HepG2 (cell line): Measurements from ENCODE around the gene ZBTB46. TPM values are rescaled to one million over a fixed set of nuclear protein-coding genes. Genes with fewer than 3 reads are reported as not detected.

Experiments used
- ATAC-seq: fragments of 200-7000 bp; cut with Tn5 transposase; 3 replicates; pipeline ENCODE4 v1.9.1; 2020; ENCODE audit warnings: mild to moderate bottlenecking, moderate library complexity
- BruUV-seq: library from RNA; stranded (reverse); fragments of 400-500 nt; replicated peaks from 2 replicates; lab custom pipeline; 2021; lab: Mats Ljungman, UMichigan
- CTCF ChIA-PET: fragments of 300-600 bp; formaldehyde crosslinking; extraction: SDS; loops from one replicate; lab custom pipeline; 2021; ENCODE audit warnings: low total read pairs, inconsistent platforms, low intra/inter-chr PET ratio; lab: Yijun Ruan, JAX
- POLR2A ChIA-PET: fragments of 350-600 bp; sonication (Branson Sonifier 250); formaldehyde crosslinking; loops from one replicate; lab custom pipeline; 2020; ENCODE audit warnings: antibody characterized with exemption, inconsistent platforms; lab: Yijun Ruan, JAX
- DNase-seq: peaks from one replicate; pipeline ENCODE4 v3.0.0-alpha.2; 2015; ENCODE audit warnings: low spot score
- FAIRE-seq: peaks from 3 replicates; lab custom pipeline; 2011; peaks lifted over from hg19 to GRCh38; lab: Jason Lieb, UNC
- H2AFZ ChIP-seq: one replicate; pipeline ENCODE4 v1.6.1; 2011; ENCODE audit warnings: low read length, inconsistent platforms
- H3K27ac ChIP-seq: fragments of 300-600 bp; 3 replicates; pipeline ENCODE4 v1.8.0; 2011; ENCODE audit warnings: mixed run types, mild to moderate bottlenecking, mixed read lengths, low read length, inconsistent platforms; ENCODE audit not compliant: insufficient read depth; ENCODE audit errors: extremely low read length
- H3K27me3 ChIP-seq, 2 experiments: fragments of 200-600 bp in 1 of 2; 2 replicates in 1 of 2; 3 replicates in 1 of 2; pipeline versions ENCODE4 v1.6.0 to v1.8.0; 2011; ENCODE audit warnings: low read length in 2 of 2, mild to moderate bottlenecking in 2 of 2, moderate library complexity in 2 of 2, inconsistent platforms in 1 of 2; ENCODE audit not compliant: insufficient read depth in 2 of 2, control insufficient read depth in 1 of 2
- H3K36me3 ChIP-seq, 2 experiments: fragments of 200-600 bp in 1 of 2; replicated peaks in 1 of 2; 2 replicates in 1 of 2; 3 replicates in 1 of 2; pipeline versions ENCODE4 v1.5.1 to v1.8.0; 2011; ENCODE audit warnings: low read length in 2 of 2, inconsistent platforms in 1 of 2; ENCODE audit not compliant: insufficient read depth in 2 of 2, control insufficient read depth in 1 of 2
- H3K4me1 ChIP-seq: 2 replicates; pipeline ENCODE4 v1.5.1; 2012; ENCODE audit warnings: low read length, inconsistent platforms; ENCODE audit not compliant: insufficient read depth
- H3K4me2 ChIP-seq: 2 replicates; pipeline ENCODE4 v1.6.0; 2011; ENCODE audit warnings: low read depth, low read length, inconsistent platforms
- H3K4me3 ChIP-seq, 3 experiments: fragments of 200-600 bp in 1 of 3; sonication (generic), shearing (Covaris generic) in 1 of 3; replicated peaks in 1 of 3; 2 replicates each; pipeline ENCODE4 v1.5.1; 2011 to 2016; ENCODE audit warnings: low read length in 3 of 3, inconsistent platforms in 2 of 3, low read depth in 2 of 3, mild to moderate bottlenecking in 2 of 3, control low read depth in 1 of 3, mixed read lengths in 1 of 3; ENCODE audit not compliant: insufficient read depth in 1 of 3
- H3K79me2 ChIP-seq: one replicate; pipeline ENCODE4 v1.6.1; 2011; ENCODE audit warnings: low read length, inconsistent platforms; ENCODE audit not compliant: insufficient read depth
- H3K9ac ChIP-seq: 2 replicates; pipeline ENCODE4 v1.6.0; 2011; ENCODE audit warnings: mild to moderate bottlenecking, low read depth, low read length, inconsistent platforms; ENCODE audit not compliant: insufficient read depth
- H3K9me3 ChIP-seq: 2 replicates; pipeline ENCODE4 v1.5.1; 2012; ENCODE audit warnings: mild to moderate bottlenecking, low read length
- H4K20me1 ChIP-seq: 2 replicates; pipeline ENCODE4 v1.6.0; 2011; ENCODE audit warnings: inconsistent platforms, mild to moderate bottlenecking, low read length, moderate library complexity; ENCODE audit not compliant: insufficient read depth
- ATF7-NPFF ChIP-seq: sonication (generic); formaldehyde crosslinking; IDR thresholded peaks from 2 replicates; pipeline ENCODE4 v1.8.1; 2023; ENCODE audit warnings: mild to moderate bottlenecking, low read depth, missing genetic modification reagents, moderate library complexity
- CERS6 ChIP-seq: sonication (generic); formaldehyde crosslinking; IDR thresholded peaks from 2 replicates; pipeline ENCODE4 v1.5.0; 2020; ENCODE audit warnings: missing genetic modification reagents
- CSRNP1 ChIP-seq: sonication (generic); formaldehyde crosslinking; IDR thresholded peaks from 2 replicates; pipeline ENCODE4 v1.8.1; 2023; ENCODE audit warnings: mild to moderate bottlenecking, missing genetic modification reagents
- DMAP1 ChIP-seq: IDR thresholded peaks from 2 replicates; pipeline ENCODE4 v1.6.1; 2016
- DNMT1 ChIP-seq: sonication (generic); formaldehyde crosslinking; IDR thresholded peaks from 2 replicates; pipeline ENCODE4 v1.5.1; 2020; ENCODE audit warnings: mild to moderate bottlenecking, missing genetic modification reagents
- HNRNPH1 ChIP-seq: fragments of 200-400 bp; formaldehyde crosslinking; optimal IDR thresholded peaks from 2 replicates; pipeline ENCODE3; 2017; ENCODE audit warnings: mild to moderate bottlenecking, low read depth, low read length
- HNRNPLL ChIP-seq: fragments of 200-400 bp; formaldehyde crosslinking; IDR thresholded peaks from 2 replicates; pipeline ENCODE4 v1.6.1; 2017; ENCODE audit warnings: mild to moderate bottlenecking, low read depth, low read length; ENCODE audit not compliant: poor library complexity, severe bottlenecking
- KMT2B ChIP-seq: IDR thresholded peaks from 2 replicates; pipeline ENCODE4 v1.6.1; 2016; ENCODE audit warnings: missing genetic modification reagents, missing compliant biosample characterization
- MXI1 ChIP-seq: IDR thresholded peaks from 3 replicates; pipeline ENCODE4 v1.6.1; 2012; ENCODE audit warnings: low read depth, low read length, inconsistent platforms, borderline replicate concordance
- POLR2G ChIP-seq: fragments of 200-400 bp; formaldehyde crosslinking; IDR thresholded peaks from 2 replicates; pipeline ENCODE4 v1.6.1; 2018; ENCODE audit warnings: mild to moderate bottlenecking, low read depth, low read length, moderate library complexity
- ZBED4 ChIP-seq: sonication (generic); formaldehyde crosslinking; IDR thresholded peaks from 2 replicates; pipeline ENCODE4 v1.4.0; 2020; ENCODE audit warnings: missing genetic modification reagents, borderline replicate concordance
- ZBTB7A ChIP-seq: sonication (generic); formaldehyde crosslinking; IDR thresholded peaks from 2 replicates; pipeline ENCODE4 v1.8.0; 2022; ENCODE audit warnings: mild to moderate bottlenecking, missing genetic modification reagents
- ZNF280B ChIP-seq: sonication (generic); formaldehyde crosslinking; IDR thresholded peaks from 2 replicates; pipeline ENCODE4 v1.5.0; 2020; ENCODE audit warnings: missing genetic modification reagents, mild to moderate bottlenecking, borderline replicate concordance
- ZNF317 ChIP-seq: sonication (generic); formaldehyde crosslinking; IDR thresholded peaks from 2 replicates; pipeline ENCODE4 v1.5.0; 2020; ENCODE audit warnings: mild to moderate bottlenecking, missing genetic modification reagents
- ZSCAN5A ChIP-seq: sonication (generic); formaldehyde crosslinking; IDR thresholded peaks from 2 replicates; pipeline ENCODE4 v1.8.0; 2022; ENCODE audit warnings: mild to moderate bottlenecking, missing genetic modification reagents, borderline replicate concordance
- WGBS: methylation state at CpG from one replicate; pipeline ENCODE4 v1.1.6; 2017; ENCODE audit warnings: low lambda C conversion rate; 5-methylcytosine and 5-hydroxymethylcytosine counted together
- in situ Hi-C: cut with HindIII; loops from 2 replicates; pipeline ENCODE4 v1.10.0; 2017; ENCODE audit warnings: low pct_unique_long_range_greater_than_20kb; ENCODE audit not compliant: extremely low pct_ligation_motif_present
- intact Hi-C: fragments of 100-400 bp; cut with micrococcal nuclease; formaldehyde crosslinking; loops from one replicate; pipeline ENCODE4 v1.10.0; 2022; ENCODE audit not compliant: unreplicated experiment
- polyA plus RNA-seq, 8 experiments: library from polyadenylated mRNA; depleted of rRNA in 3 of 8; stranded (reverse) in 7 of 8; unstranded in 1 of 8; fragments of >200 nt; fragmentation: Illumina TruSeq in 4 of 8; extraction: Trizol in 4 of 8; gene quantifications; 2 replicates each; pipeline versions ENCODE4 v1.2.1 to v1.2.3, GENCODE V29; 2011 to 2016; ENCODE audit warnings: low read depth in 4 of 8, missing spikeins in 1 of 8, mixed read lengths in 1 of 8; ENCODE audit not compliant: insufficient read depth in 1 of 8
- total RNA-seq, 5 experiments: library from RNA; depleted of rRNA; stranded (reverse); fragments of >200 nt; fragmentation: Illumina TruSeq; extraction: Trizol; gene quantifications; 2 replicates each; pipeline ENCODE4 v1.2.3, GENCODE V29; 2016; ENCODE audit warnings: low read depth in 1 of 5

ZBTB46 gene
- total and polyA plus RNA-seq, 2 of the 13 experiments (the other 11 are each of a cell fraction or from before 2014, with no cell fraction given), result 1.6 to 13.5 TPM

GRCh38 chr20:63790572-63791168 lies 40.4 kb downstream of the ZBTB46 start:
- 93% methylated on average over 37 of the region's 37 CpGs for WGBS
- POLR2A ChIA-PET, result no interaction called here
- CTCF ChIA-PET, result no interaction called here
- Histone ChIP-seq H3K27me3 (no peaks in the 10 kb centered on the region), H3K79me2 (no peaks in the 10 kb centered on the region), H3K27ac (no peak overlapping the region), H3K4me2 (no peak overlapping the region), H3K9me3 (no peaks in the 10 kb centered on the region), H4K20me1 (no peaks in the 10 kb centered on the region), H3K36me3 (no peaks in the 10 kb centered on the region), H3K9ac (no peak overlapping the region), H3K4me3 (no peak overlapping the region), H3K4me1 (peaks cover 53% of the 10 kb centered on the region), H2AFZ (no peak overlapping the region)
- in situ Hi-C loops, result no loop called here
- ATAC-seq (no peak), FAIRE-seq (no peak), DNase-seq (no peak)
- no TSS peak for BruUV-seq
- intact Hi-C loops, result no loop called here
- TF ChIP-seq ZNF280B (CRISPR knock-in tag) (peak; percentile 12; the same call in 1 of the 2 replicates), ZBTB7A (CRISPR knock-in tag) (no peak; the same call in 1 of the 2 replicates), DMAP1 (CRISPR knock-in tag) (no peak), MXI1 (no peak), HNRNPLL (no peak), KMT2B (CRISPR knock-in tag) (no peak), HNRNPH1 (no peak), CERS6 (CRISPR knock-in tag) (no peak), ZNF317 (no peak), POLR2G (no peak), CSRNP1 (CRISPR knock-in tag) (no peak), DNMT1 (CRISPR knock-in tag) (peak; percentile 20; the same call in 1 of the 2 replicates), ATF7-NPFF (CRISPR knock-in tag) (no peak), ZSCAN5A (CRISPR knock-in tag) (no peak), ZBED4 (CRISPR knock-in tag) (no peak)
